ENCODE measurements around the gene RABGGTB.
A peak's percentile ranks its signal among the peaks of the same experiment; 100 is the strongest.
"Not testable (repeated sequence)": the region's sequence is repeated elsewhere in the genome, so short reads cannot be mapped to it uniquely, and the experiment has no call there.

The RABGGTB gene

DNA sequence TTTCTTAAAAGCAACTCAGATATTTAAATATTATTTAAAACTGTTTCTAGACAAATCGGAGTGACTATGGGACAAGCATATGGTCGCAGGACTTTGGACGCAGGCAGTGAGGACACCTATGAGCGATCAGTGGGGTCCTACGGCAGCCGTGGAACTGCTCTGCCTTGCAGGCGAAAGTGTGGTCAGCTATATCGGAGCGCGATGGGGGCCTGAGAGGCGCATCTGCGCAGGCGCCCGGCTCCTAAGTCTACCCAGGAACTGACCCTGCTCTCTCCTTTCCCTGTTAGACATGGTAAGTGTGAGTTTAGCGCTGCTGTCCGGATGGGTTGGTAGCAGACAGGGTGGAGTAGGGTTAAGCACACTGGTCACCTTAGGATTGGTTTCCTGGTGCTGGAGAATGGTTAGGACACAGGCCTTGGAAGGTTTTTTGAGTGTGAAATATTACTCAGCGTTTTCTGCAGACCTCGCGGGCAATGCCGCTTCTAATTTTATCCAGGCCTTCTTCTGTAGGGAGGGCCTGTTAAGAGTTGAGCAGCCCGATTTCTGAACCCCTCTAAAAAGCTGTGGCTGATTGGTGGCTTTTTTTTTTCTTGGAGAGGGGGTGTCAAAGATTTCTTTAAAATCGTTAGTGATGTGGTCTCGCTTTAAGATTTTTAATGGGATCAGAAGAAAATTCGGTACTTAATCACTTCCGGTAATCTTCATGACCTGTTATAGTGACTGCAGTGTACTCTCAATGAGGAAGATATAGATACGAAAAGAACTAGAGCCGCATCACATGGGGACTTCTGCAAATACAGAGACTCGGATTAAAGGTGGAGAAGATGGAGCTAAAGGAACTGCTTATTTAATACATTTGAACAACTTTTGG, at the start of gene RABGGTB:
RABGGTB (plus strand) TSS at position 274 of the 871 bp plus-strand sequence; CDS start at position 290, 16 bp downstream.
- Mint-ChIP-seq H3K4me1 (peaks cover 33% of the 10 kb centered on the region), H3K27me3 (no peaks in the 10 kb centered on the region), H3K9me3 (no peaks in the 10 kb centered on the region), H3K4me3 (peak within 1 kb of the TSS; percentile 95), H3K27ac (peak within 1 kb of the TSS; percentile 94), H3K36me3 (peaks cover 36% of the 10 kb centered on the region)

DNA sequence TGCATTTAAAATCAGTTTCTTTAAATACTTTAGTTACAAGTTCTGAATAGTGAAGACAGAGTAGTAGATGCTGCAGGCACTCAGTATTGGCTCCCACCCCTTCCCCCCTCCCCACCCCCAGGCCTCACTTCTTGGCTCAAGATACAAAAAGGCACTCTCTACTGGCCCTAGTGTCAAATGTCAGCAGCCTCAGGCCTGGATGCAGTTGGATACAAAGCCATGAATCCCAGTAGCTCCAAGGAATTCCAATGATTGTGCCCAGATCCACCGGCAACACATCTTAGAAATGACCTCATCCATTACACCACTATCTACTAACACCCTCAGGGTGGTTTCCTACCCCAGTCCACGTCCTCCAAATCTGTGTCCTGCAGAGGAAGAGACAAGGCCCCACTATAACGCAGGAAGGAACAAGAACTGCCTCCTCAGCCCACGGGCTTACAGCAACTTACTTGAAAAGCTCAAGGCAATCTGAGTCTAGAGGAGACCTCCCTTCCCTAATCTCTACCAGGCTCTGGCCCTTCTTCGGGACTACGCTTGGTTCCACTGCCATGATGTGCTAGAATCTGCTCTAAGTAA, 43.9 kb upstream of the RABGGTB start:
- H3K4me3 Mint-ChIP-seq = no peak overlapping the region
- H3K4me1 Mint-ChIP-seq = no peaks in the 10 kb centered on the region
- no peaks in the 10 kb centered on the region for H3K9me3 Mint-ChIP-seq
- H3K27ac Mint-ChIP-seq = no peak overlapping the region
- H3K27me3 Mint-ChIP-seq = no peaks in the 10 kb centered on the region
- peaks cover 10% of the 10 kb centered on the region for H3K36me3 Mint-ChIP-seq

DNA sequence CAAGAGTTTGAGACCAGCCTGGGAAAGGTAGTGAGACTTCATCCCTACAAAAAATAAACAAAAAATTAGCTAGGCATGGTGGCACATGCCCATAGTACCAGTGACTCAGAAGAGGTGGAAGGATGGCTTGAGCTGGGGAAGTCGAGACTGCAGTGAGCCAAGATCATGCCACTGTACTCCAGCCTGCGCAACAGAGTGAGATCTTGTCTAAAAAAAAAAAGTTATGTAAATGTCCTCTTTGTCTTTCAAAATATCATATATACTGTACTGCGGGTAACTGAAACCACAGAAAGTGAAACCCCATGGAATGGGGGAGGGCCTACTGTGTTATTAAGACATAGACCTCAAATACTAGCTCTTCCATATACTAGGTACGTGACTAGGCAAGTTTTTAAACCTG, 40.8 kb upstream of the RABGGTB start:
- Mint-ChIP-seq H3K27me3 (no peaks in the 10 kb centered on the region), H3K9me3 (no peaks in the 10 kb centered on the region), H3K4me1 (no peaks in the 10 kb centered on the region), H3K27ac (no peak overlapping the region), H3K36me3 (peaks cover 8% of the 10 kb centered on the region), H3K4me3 (no peak overlapping the region)

GRCh38 chr1:75757210-75757609, 28.8 kb upstream of the RABGGTB start:
- not testable (repeated sequence) for H3K4me3 Mint-ChIP-seq
- peaks cover 36% of the 10 kb centered on the region for H3K36me3 Mint-ChIP-seq

GRCh38 chr1:75758543-75758942, 27.5 kb upstream of the RABGGTB start:
- H3K36me3 Mint-ChIP-seq = peaks cover 25% of the 10 kb centered on the region
- H3K9me3 Mint-ChIP-seq, H3K4me1 Mint-ChIP-seq, H3K27ac Mint-ChIP-seq, H3K27me3 Mint-ChIP-seq, H3K4me3 Mint-ChIP-seq: not testable (repeated sequence)

More at GRCh38 chr1:75757210-75757609, 28.8 kb upstream of the RABGGTB start:
- H3K27me3 Mint-ChIP-seq, H3K27ac Mint-ChIP-seq, H3K9me3 Mint-ChIP-seq, H3K4me1 Mint-ChIP-seq: not testable (repeated sequence)

DNA sequence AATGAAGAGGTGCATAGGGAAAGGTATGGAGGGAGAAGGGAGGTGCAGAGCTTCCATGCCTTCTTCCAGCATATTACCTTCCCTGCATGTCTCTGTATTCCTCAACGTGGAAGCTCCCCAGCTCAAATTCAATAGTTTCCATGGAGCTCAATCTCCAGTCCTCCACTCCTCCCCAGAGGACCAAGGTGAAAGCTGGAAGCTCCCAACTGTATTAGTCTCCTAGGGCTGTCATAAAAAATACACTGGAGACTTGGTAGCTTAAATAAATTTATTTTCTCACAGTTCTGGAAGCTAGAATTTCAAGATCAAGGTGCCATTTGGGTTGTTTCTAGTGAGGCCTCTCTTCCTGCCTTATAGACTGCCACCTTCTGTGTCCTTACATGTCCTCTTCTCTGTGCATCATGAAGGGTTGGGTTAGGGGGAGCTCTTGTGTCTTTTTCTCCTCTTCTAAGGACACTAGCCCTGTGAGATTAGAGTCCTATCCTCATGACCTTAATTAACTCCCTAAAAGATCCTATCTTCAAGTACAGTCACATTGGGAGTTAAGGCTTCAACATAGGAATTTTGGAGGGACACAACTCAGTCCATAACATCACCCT, 21.9 kb upstream of the RABGGTB start:
- Mint-ChIP-seq H3K4me3 (no peak overlapping the region), H3K4me1 (no peaks in the 10 kb centered on the region), H3K27me3 (no peaks in the 10 kb centered on the region), H3K27ac (no peak overlapping the region), H3K9me3 (no peaks in the 10 kb centered on the region), H3K36me3 (peaks cover 3% of the 10 kb centered on the region)

- Mint-ChIP-seq H3K36me3 (peaks cover 3% of the 10 kb centered on the region), H3K27ac (no peak overlapping the region), H3K9me3 (no peaks in the 10 kb centered on the region), H3K4me1 (no peaks in the 10 kb centered on the region), H3K4me3 (no peak overlapping the region), H3K27me3 (no peaks in the 10 kb centered on the region)
These were observed 20.2 kb upstream of the RABGGTB start for GRCh38 chr1:75765697-75766355.

- Mint-ChIP-seq H3K27me3 (peaks cover 2% of the 10 kb centered on the region), H3K9me3 (no peaks in the 10 kb centered on the region), H3K27ac (no peak overlapping the region), H3K4me3 (no peak overlapping the region), H3K4me1 (no peaks in the 10 kb centered on the region), H3K36me3 (peaks cover 4% of the 10 kb centered on the region)
These were observed 18.0 kb upstream of the RABGGTB start for GRCh38 chr1:75768016-75768415.

DNA sequence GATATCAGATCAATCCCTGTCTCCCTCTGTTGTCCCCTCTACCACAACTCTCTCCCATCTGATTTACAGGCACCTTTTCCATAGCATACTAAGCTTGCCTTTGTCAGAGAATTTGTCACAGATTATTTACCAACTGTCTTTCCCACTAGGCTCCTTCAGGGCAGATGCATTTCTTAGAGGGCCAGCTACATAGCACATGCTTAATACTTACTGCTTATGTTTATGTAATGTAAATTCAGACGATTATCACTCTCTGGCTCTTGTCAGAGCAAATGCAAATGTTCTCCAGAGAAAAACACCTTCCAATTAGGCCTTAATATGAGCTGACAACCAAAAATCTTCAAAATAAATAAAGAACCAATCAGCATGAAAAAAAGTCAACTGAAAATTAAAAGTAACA, 15.3 kb upstream of the RABGGTB start:
- no peaks in the 10 kb centered on the region for H3K4me1 Mint-ChIP-seq
- H3K27ac Mint-ChIP-seq = no peak overlapping the region
- no peaks in the 10 kb centered on the region for H3K9me3 Mint-ChIP-seq
- H3K36me3 Mint-ChIP-seq = peaks cover 6% of the 10 kb centered on the region
- peaks cover 4% of the 10 kb centered on the region for H3K27me3 Mint-ChIP-seq
- no peak overlapping the region for H3K4me3 Mint-ChIP-seq

DNA sequence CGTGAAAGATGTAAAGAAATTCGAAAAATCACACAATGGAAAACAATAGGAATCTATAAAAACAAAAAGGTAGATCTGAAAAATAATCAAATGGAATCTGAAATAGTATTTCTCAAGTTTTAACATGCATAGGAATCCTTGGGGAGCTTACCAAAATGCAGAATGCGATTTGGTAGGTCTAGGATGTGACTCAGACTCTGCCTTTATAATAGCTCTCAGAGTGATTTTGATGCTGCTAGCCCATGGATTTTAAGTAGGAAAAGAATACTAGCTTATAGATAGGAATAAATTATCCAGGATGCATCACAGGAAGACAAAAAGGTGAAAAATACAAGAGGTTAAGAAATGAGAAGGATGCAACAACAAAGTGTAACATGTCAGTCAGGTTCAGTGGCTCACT, 14.1 kb upstream of the RABGGTB start:
- no peak overlapping the region for H3K27ac Mint-ChIP-seq
- peaks cover 6% of the 10 kb centered on the region for H3K36me3 Mint-ChIP-seq
- H3K4me3 Mint-ChIP-seq = no peak overlapping the region
- no peaks in the 10 kb centered on the region for H3K9me3 Mint-ChIP-seq
- H3K27me3 Mint-ChIP-seq = peaks cover 4% of the 10 kb centered on the region
- H3K4me1 Mint-ChIP-seq = no peaks in the 10 kb centered on the region

- H3K27me3 Mint-ChIP-seq, H3K36me3 Mint-ChIP-seq, H3K4me1 Mint-ChIP-seq, H3K27ac Mint-ChIP-seq, H3K4me3 Mint-ChIP-seq, H3K9me3 Mint-ChIP-seq: not testable (repeated sequence)
These were observed 8.2 kb upstream of the RABGGTB start for GRCh38 chr1:75777812-75778211.

- not testable (repeated sequence) for H3K27ac Mint-ChIP-seq, H3K36me3 Mint-ChIP-seq, H3K9me3 Mint-ChIP-seq, H3K27me3 Mint-ChIP-seq, H3K4me1 Mint-ChIP-seq, H3K4me3 Mint-ChIP-seq
These were observed 7.4 kb upstream of the RABGGTB start for GRCh38 chr1:75778694-75779093.

DNA sequence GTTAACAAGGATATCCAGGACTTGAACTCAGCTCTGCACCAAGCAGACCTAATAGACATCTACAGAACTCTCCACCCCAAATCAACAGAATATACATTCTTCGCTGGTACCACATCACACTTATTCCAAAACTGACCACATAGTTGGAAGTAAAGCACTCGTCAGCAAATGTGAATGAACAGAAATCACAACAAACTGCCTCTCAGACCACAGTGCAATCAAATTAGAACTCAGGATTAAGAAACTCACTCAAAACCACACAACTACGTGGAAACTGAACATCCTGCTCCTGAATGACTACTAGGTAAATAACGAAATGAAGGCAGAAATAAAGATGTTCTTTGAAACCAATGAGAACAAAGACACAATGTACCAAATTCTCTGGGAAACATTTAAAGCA, 5.9 kb upstream of the RABGGTB start:
- not testable (repeated sequence) for H3K4me3 Mint-ChIP-seq, H3K27me3 Mint-ChIP-seq, H3K36me3 Mint-ChIP-seq, H3K27ac Mint-ChIP-seq, H3K4me1 Mint-ChIP-seq, H3K9me3 Mint-ChIP-seq

DNA sequence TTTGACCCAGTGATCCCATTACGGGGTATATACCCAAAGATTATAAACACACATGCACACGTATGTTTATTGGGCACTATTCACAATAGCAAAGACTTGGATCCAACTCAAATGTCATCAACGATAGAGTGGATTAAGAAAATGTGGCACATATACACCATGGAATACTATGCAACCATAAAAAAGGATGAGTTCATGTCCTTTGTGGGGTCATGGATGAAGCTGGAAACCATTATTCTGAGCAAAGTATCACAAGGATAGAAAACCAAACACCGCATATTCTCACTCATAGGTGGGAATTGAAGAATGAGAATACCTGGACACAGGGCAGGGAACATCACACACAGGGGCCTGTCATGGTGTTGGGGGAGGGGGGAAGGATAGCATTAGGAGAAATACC, 2.1 kb upstream of the RABGGTB start:
- Mint-ChIP-seq H3K4me1 (peaks cover 11% of the 10 kb centered on the region), H3K27ac (peak overlapping the region; percentile 66), H3K4me3 (peak overlapping the region; percentile 47), H3K36me3 (peaks cover 18% of the 10 kb centered on the region)
- not testable (repeated sequence) for H3K9me3 Mint-ChIP-seq, H3K27me3 Mint-ChIP-seq

DNA sequence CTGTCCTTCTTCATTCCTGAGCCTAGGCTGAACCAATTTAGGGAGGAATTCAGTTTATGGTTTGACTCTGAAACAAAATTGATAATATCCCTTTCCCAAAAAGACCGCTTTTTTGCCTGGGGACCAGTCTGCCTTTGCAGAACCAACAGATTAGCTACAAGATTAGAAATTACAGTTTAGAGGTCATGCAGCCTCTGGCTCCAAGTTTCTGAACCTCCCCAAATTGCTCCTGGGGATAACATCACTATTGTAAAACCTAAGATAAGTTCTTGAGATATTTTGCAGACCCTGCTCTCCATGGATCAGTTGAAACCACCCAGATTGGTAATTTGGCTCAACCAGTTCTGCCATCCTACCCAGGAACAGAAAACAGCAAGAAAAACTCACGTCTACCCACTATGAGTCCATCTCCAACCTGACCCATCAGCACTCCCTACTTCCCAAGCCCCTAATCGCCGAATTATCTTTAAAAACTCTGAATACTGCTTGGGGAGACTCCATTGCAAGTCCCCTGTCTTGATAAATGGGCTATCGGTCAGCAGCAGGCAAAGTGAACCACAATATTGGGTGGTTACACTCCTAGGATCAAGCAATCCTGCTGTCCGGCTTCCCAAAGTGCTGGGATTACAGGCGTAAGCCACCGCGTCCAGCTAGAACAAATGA, 605 bp upstream of the RABGGTB start:
- H3K9me3 Mint-ChIP-seq = no peaks in the 10 kb centered on the region
- peaks cover 32% of the 10 kb centered on the region for H3K36me3 Mint-ChIP-seq
- peak overlapping the region; percentile 95 for H3K4me3 Mint-ChIP-seq
- H3K4me1 Mint-ChIP-seq = peaks cover 27% of the 10 kb centered on the region
- peak overlapping the region; percentile 94 for H3K27ac Mint-ChIP-seq
- no peaks in the 10 kb centered on the region for H3K27me3 Mint-ChIP-seq
